HEK293 (cell line): ENCODE results near the gene CLEC18B.
"Not testable (repeated sequence)": the region's sequence is repeated elsewhere in the genome, so short reads cannot be mapped to it uniquely, and the experiment has no call there.

ENCODE experiments used
- CTCF ChIA-PET: fragments of 350-600 bp; formaldehyde crosslinking; extraction: SDS; loops from one replicate; lab custom pipeline; 2021; ENCODE audit warnings: antibody characterized with exemption; lab: Yijun Ruan, JAX
- POLR2A ChIA-PET: fragments of 300-600 bp; formaldehyde crosslinking; extraction: SDS; loops from one replicate; lab custom pipeline; 2020; ENCODE audit warnings: antibody characterized with exemption, inconsistent platforms; lab: Yijun Ruan, JAX
- H3K27ac ChIP-seq: fragments of 200-500 bp; sonication (Bioruptor generic); 2 replicates; pipeline ENCODE4 v1.5.1; 2014; ENCODE audit warnings: low read depth, low read length, control low read depth, inconsistent platforms; ENCODE audit errors: extremely low read depth
- H3K36me3 ChIP-seq, 2 experiments: fragments of 200-500 bp in 1 of 2; sonication (Bioruptor generic) in 1 of 2; 1 replicate in 1 of 2; 2 replicates in 1 of 2; pipeline ENCODE4 v1.5.1; 2014 to 2017; ENCODE audit warnings: inconsistent platforms in 2 of 2, low read length in 2 of 2; ENCODE audit not compliant: control insufficient read depth in 2 of 2, insufficient read depth in 1 of 2
- H3K4me1 ChIP-seq: fragments of 200-500 bp; sonication (Bioruptor generic); 2 replicates; pipeline ENCODE4 v1.5.1; 2014; ENCODE audit warnings: mild to moderate bottlenecking, low read length, inconsistent platforms; ENCODE audit not compliant: control insufficient read depth, insufficient read depth
- H3K4me3 ChIP-seq: 2 replicates; pipeline ENCODE4 v1.5.1; 2011; ENCODE audit warnings: low read depth, mild to moderate bottlenecking, control low read depth, low read length, moderate library complexity
- H3K9me3 ChIP-seq: fragments of 200-500 bp; sonication (Bioruptor generic); 2 replicates; pipeline ENCODE4 v1.5.1; 2014; ENCODE audit warnings: low read depth, low read length, inconsistent platforms; ENCODE audit not compliant: control insufficient read depth, insufficient read depth
- PRDM10 ChIP-seq: fragments of 450-650 bp; formaldehyde crosslinking; IDR thresholded peaks from 2 replicates; pipeline ENCODE4 v1.5.1; 2016; ENCODE audit warnings: missing biosample characterization, missing genetic modification characterization
- PRDM2 ChIP-seq: fragments of 450-650 bp; formaldehyde crosslinking; IDR thresholded peaks from 2 replicates; pipeline ENCODE4 v1.5.1; 2016; ENCODE audit warnings: missing biosample characterization, missing genetic modification characterization, borderline replicate concordance
- ZNF335 ChIP-seq: fragments of 450-650 bp; formaldehyde crosslinking; conservative IDR thresholded peaks from 2 replicates; pipeline ENCODE4 v1.5.1; 2016; ENCODE audit warnings: missing biosample characterization, missing genetic modification characterization

The CLEC18B gene

GRCh38 chr16:74367469-74368001 is 53.7 kb downstream of the CLEC18B start:
- CTCF ChIA-PET = not testable (repeated sequence)

More at GRCh38 chr16:74367469-74368001, 53.7 kb downstream of the CLEC18B start:
- not testable (repeated sequence) for H3K9me3 ChIP-seq
- POLR2A ChIA-PET = interaction anchor here (0.6 kb wide), 1 partner anchor 618 kb away, joined by 3 read pairs; the partner anchor contains the start of gene WDR59
- TF ChIP-seq PRDM2 (tag by site-specific recombination) (0 out of 2 replicates have a peak, but pooled peaks have one; percentile 26), PRDM10 (tag by site-specific recombination) (peak; percentile 77), ZNF335 (tag by site-specific recombination) (peak; percentile 58; the same call in 1 of the 2 replicates)
- TF ChIP-seq, all 188 proteins: peak for 3; not testable (repeated sequence) for 185
- Histone ChIP-seq H3K27ac (peak overlapping the region; percentile 69; the same call in 1 of the 2 replicates), H3K4me3 (peak overlapping the region; percentile 73), H3K36me3 (peaks cover 8 to 13% of the 10 kb centered on the region in 2 experiments; a peak in 2 of 3 replicates)
- not testable (repeated sequence) for H3K4me1 ChIP-seq
